HEK293T (cell line): ENCODE results near the gene SAMD4B.

Source experiments
- CTCF ChIA-PET: fragments of 350-600 bp; formaldehyde crosslinking; extraction: SDS; loops from one replicate; lab custom pipeline; 2021; ENCODE audit warnings: antibody characterized with exemption, inconsistent platforms; lab: Yijun Ruan, JAX
- POLR2A ChIA-PET: fragments of 350-600 bp; formaldehyde crosslinking; extraction: SDS; loops from one replicate; lab custom pipeline; 2020; ENCODE audit warnings: antibody characterized with exemption, inconsistent platforms; lab: Yijun Ruan, JAX
- DNase-seq: peaks from one replicate; pipeline ENCODE4 v3.0.0; 2012; ENCODE audit warnings: mixed read lengths; ENCODE audit errors: extremely low spot score
- ARNT ChIP-seq: fragments of 450-650 bp; IDR thresholded peaks from 2 replicates; pipeline ENCODE4 v1.6.1; 2017; ENCODE audit warnings: mild to moderate bottlenecking
- BHLHE40 ChIP-seq: fragments of 450-650 bp; IDR thresholded peaks from 2 replicates; pipeline ENCODE4 v1.6.1; 2016; ENCODE audit warnings: mild to moderate bottlenecking, moderate library complexity, borderline replicate concordance
- CTBP1 ChIP-seq: fragments of 450-650 bp; IDR thresholded peaks from 2 replicates; pipeline ENCODE4 v1.6.1; 2016; ENCODE audit warnings: borderline replicate concordance
- ELF4 ChIP-seq: fragments of 450-650 bp; IDR thresholded peaks from 2 replicates; pipeline ENCODE4 v1.6.1; 2017; ENCODE audit warnings: antibody characterized with exemption
- FOXA1 ChIP-seq: fragments of 450-650 bp; IDR thresholded peaks from 2 replicates; pipeline ENCODE4 v1.6.1; 2016; ENCODE audit warnings: mild to moderate bottlenecking
- FOXK2 ChIP-seq: fragments of 450-650 bp; IDR thresholded peaks from 2 replicates; pipeline ENCODE4 v1.6.1; 2016; ENCODE audit warnings: mild to moderate bottlenecking
- FOXM1 ChIP-seq: fragments of 450-650 bp; IDR thresholded peaks from 2 replicates; pipeline ENCODE4 v1.6.1; 2017; ENCODE audit warnings: mild to moderate bottlenecking, borderline replicate concordance
- HDGF ChIP-seq: fragments of 450-650 bp; IDR thresholded peaks from 2 replicates; pipeline ENCODE4 v1.6.1; 2017; ENCODE audit warnings: antibody characterized with exemption, borderline replicate concordance
- L3MBTL2 ChIP-seq: fragments of 450-650 bp; conservative IDR thresholded peaks from 2 replicates; pipeline ENCODE4 v1.6.1; 2016; ENCODE audit warnings: mild to moderate bottlenecking
- LEF1 ChIP-seq: fragments of 450-650 bp; IDR thresholded peaks from 2 replicates; pipeline ENCODE4 v1.6.1; 2017; ENCODE audit warnings: mild to moderate bottlenecking, borderline replicate concordance
- NFRKB ChIP-seq: fragments of 450-650 bp; IDR thresholded peaks from 2 replicates; pipeline ENCODE4 v1.6.1; 2016; ENCODE audit warnings: mild to moderate bottlenecking, moderate library complexity
- SP1 ChIP-seq: fragments of 450-650 bp; IDR thresholded peaks from 2 replicates; pipeline ENCODE4 v1.6.1; 2017
- SUZ12 ChIP-seq: fragments of 450-650 bp; IDR thresholded peaks from 2 replicates; pipeline ENCODE4 v1.6.1; 2016; ENCODE audit warnings: mild to moderate bottlenecking
- TARDBP ChIP-seq: fragments of 450-650 bp; IDR thresholded peaks from 2 replicates; pipeline ENCODE4 v1.6.1; 2016
- ZNF384 ChIP-seq: fragments of 450-650 bp; IDR thresholded peaks from 2 replicates; pipeline ENCODE4 v1.6.1; 2016
- TF ChIP-seq, protein P1 (sequence below): fragments of 450-650 bp; IDR thresholded peaks from 2 replicates; pipeline ENCODE4 v1.6.1; 2016

Gene SAMD4B

DNA sequence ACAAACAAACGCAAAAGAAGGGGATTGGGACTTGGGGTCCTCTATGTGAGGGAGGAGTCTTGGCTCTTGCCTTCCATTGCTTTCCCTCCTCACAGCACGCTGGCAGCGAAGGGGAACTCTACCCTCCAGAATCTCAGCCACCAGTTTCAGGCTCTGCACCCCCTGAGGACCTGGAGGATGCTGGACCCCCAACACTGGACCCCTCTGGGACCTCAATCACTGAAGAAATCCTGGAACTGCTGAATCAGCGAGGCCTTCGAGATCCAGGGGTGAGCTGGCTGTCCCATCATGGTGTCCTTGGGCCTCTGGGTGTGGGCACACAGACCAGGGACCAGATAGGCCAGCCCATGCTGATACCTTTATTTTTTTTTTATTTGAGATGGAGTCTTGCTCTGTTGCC is 79.8 kb downstream of the SAMD4B start:
- no peak for DNase-seq
- CTCF ChIA-PET: no interaction called here
- POLR2A ChIA-PET: interaction anchor here (6.8 kb wide), 1 partner anchor 14 kb away, joined by 78 read pairs; the partner anchor contains the start of gene RPS16
- TF ChIP-seq HDGF: no peak
- no peak for TF ChIP-seq ZNF384
- TF ChIP-seq, protein P1, sequence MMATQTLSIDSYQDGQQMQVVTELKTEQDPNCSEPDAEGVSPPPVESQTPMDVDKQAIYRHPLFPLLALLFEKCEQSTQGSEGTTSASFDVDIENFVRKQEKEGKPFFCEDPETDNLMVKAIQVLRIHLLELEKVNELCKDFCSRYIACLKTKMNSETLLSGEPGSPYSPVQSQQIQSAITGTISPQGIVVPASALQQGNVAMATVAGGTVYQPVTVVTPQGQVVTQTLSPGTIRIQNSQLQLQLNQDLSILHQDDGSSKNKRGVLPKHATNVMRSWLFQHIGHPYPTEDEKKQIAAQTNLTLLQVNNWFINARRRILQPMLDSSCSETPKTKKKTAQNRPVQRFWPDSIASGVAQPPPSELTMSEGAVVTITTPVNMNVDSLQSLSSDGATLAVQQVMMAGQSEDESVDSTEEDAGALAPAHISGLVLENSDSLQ: no peak
- no peak for TF ChIP-seq ELF4
- no peak for TF ChIP-seq CTBP1
- no peak for TF ChIP-seq FOXK2
- no peak for TF ChIP-seq NFRKB
- TF ChIP-seq TARDBP: no peak
- no peak for TF ChIP-seq L3MBTL2
- TF ChIP-seq FOXA1: no peak
- no peak for TF ChIP-seq BHLHE40
- TF ChIP-seq LEF1: no peak
- TF ChIP-seq FOXM1: no peak
- TF ChIP-seq ARNT: no peak
- no peak for TF ChIP-seq SP1
- TF ChIP-seq SUZ12: no peak

DNA sequence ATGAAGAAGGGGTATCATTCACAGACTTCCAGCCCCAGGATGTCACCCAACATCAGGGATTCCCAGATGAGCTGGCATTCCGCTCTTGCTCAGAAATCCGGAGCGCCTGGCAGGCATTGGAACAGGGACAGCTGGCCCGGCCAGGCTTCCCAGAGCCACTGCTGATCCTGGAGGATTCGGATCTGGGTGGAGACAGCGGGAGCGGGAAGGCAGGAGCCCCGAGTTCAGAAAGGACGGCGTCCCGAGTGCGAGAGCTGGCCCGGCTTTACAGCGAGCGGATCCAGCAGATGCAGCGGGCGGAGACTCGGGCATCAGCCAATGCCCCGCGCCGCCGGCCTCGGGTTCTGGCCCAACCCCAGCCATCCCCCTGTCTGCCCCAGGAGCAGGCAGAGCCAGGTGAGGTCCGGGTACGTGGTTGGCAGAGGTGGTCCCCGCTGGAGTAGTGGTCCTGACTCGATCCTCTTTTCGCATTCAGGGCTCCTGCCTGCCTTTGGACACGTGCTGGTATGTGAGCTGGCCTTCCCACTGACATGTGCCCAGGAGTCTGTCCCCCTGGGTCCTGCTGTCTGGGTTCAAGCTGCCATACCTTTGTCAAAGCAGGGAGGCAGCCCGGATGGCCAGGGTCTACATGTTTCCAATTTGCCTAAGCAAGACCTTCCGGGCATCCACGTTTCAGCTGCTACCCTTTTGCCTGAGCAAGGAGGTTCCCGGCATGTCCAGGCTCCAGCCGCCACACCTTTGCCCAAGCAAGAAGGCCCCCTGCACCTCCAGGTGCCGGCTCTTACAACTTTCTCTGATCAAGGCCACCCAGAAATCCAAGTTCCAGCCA is 81.3 kb downstream of the SAMD4B start:
- TF ChIP-seq CTBP1 (no peak), HDGF (no peak), NFRKB (no peak), LEF1 (no peak)
- TF ChIP-seq, protein P1: no peak
- POLR2A ChIA-PET: interaction anchor here (1.0 to 3.4 kb wide), 4 partner anchors 9 to 22 kb away, joined by 3 to 30 read pairs (median 6); partner anchors contain the start of gene RPS16
- DNase-seq: no peak
- CTCF ChIA-PET: interaction anchor here (0.6 kb wide), 1 partner anchor 128 kb away, joined by 7 read pairs; no protein-coding TSS in a partner anchor

DNA sequence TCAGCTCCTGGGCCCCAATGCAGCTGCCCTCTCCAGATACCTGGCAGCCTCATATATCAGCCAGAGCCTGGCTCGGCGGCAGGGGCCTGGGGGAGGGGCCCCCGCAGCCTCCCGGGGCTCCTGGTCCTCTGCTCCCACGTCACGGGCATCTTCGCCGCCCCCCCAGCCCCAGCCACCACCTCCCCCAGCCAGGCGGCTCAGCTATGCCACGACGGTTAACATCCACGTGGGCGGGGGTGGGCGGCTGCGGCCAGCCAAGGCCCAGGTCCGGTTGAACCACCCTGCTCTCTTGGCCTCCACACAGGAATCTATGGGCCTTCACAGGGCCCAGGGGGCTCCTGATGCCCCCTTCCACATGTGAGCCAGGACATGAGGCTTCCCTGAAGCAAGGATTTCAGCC is 82.7 kb downstream of the SAMD4B start:
- no peak for TF ChIP-seq NFRKB
- no peak for TF ChIP-seq BHLHE40
- TF ChIP-seq FOXA1: no peak
- no peak for TF ChIP-seq ZNF384
- no peak for TF ChIP-seq SUZ12
- no peak for TF ChIP-seq LEF1
- no peak for TF ChIP-seq TARDBP
- ChIA-PET POLR2A (interaction anchor here (2.2 to 3.4 kb wide), 2 partner anchors 8 to 11 kb away, joined by 9 to 30 read pairs; partner anchors contain the start of gene RPS16), CTCF (no interaction called here)
- no peak for DNase-seq

- no peak for TF ChIP-seq FOXM1
- no peak for TF ChIP-seq CTBP1
- TF ChIP-seq LEF1: no peak
- TF ChIP-seq ARNT: no peak
- no peak for TF ChIP-seq FOXK2
- no peak for TF ChIP-seq ZNF384
- TF ChIP-seq TARDBP: no peak
- TF ChIP-seq NFRKB: no peak
- TF ChIP-seq, protein P1: no peak
- TF ChIP-seq ELF4: no peak
- TF ChIP-seq FOXA1: no peak
- no peak for DNase-seq
- ChIA-PET POLR2A (interaction anchor here (2.4 to 3.4 kb wide), 2 partner anchors 10 kb away, joined by 30 to 52 read pairs; partner anchors contain the start of gene RPS16), CTCF (no interaction called here)
Measured at GRCh38 chr19:39425744-39426143, 83.5 kb downstream of the SAMD4B start.

DNA sequence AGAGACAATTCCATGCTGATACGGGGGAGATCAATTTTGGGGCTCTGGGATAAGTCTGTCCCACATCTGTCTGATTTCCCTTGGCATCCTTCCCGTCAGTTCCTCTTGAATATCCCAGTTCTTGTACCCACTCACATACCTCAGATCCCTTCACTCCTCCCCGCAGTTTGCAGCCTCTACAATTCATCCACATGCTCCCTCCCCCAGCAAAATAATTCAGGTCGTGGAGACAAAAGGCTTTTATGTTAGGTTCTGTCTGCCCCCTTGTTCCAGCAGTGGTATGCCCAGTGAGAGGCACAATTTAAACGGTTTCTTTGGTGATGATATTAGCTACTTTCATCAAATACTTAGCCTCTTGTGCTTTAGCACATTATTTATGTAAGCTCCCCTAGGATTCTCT is 83.9 kb downstream of the SAMD4B start:
- POLR2A ChIA-PET: interaction anchor here (0.8 to 2.4 kb wide), 2 partner anchors 10 to 35 kb away, joined by 3 to 52 read pairs; partner anchors contain the start of genes MED29, PAF1 and RPS16
- TF ChIP-seq ARNT (no peak), CTBP1 (no peak), NFRKB (no peak), FOXK2 (no peak), ELF4 (no peak), FOXA1 (no peak), ZNF384 (no peak), SP1 (no peak), SUZ12 (no peak), LEF1 (no peak), L3MBTL2 (no peak), BHLHE40 (no peak), TARDBP (no peak), FOXM1 (no peak)
- TF ChIP-seq, protein P1: no peak

More for the DNA sequence above, 83.9 kb downstream of the SAMD4B start:
- no peak for DNase-seq
- CTCF ChIA-PET: no interaction called here
